Thoracic aorta (tissue), 2 donors: ENCODE data around the gene GTF2IRD1. TPM values are rescaled to one million over a fixed set of nuclear protein-coding genes. Genes with fewer than 3 reads are reported as not detected.
"Not testable (repeated sequence)": the region's sequence is repeated elsewhere in the genome, so short reads cannot be mapped to it uniquely, and the experiment has no call there.

Experiments
- ATAC-seq: fragments of 150-250 bp; one replicate; pipeline ENCODE4 v1.8.0; 2017; ENCODE audit warnings: low read depth; ENCODE audit not compliant: insufficient number of reproducible peaks, low FRiP score
- DNase-seq: peaks from one replicate; pipeline ENCODE4 v3.0.0-alpha.2; 2020; ENCODE audit warnings: low spot score
- H3K27ac ChIP-seq, 2 donors: fragments of 200-600 bp; sonication (generic); 1 replicate in 1 of 2; 2 replicates in 1 of 2; pipeline ENCODE4 v1.5.1; 2016; ENCODE audit warnings: mild to moderate bottlenecking in 2 of 2, moderate library complexity in 2 of 2
- H3K27me3 ChIP-seq: fragments of 200-600 bp; sonication (generic); replicated peaks from 2 replicates; pipeline ENCODE4 v1.6.0; 2016; ENCODE audit warnings: mild to moderate bottlenecking; ENCODE audit not compliant: insufficient read depth
- H3K36me3 ChIP-seq: fragments of 200-600 bp; sonication (generic); one replicate; pipeline ENCODE4 v1.5.1; 2016
- H3K4me1 ChIP-seq, 2 donors: fragments of 200-600 bp; sonication (generic); 1 replicate in 1 of 2; 2 replicates in 1 of 2; pipeline versions ENCODE4 v1.5.1 to v1.6.0; 2016; ENCODE audit warnings: low read depth in 2 of 2, mild to moderate bottlenecking in 1 of 2; ENCODE audit not compliant: control insufficient read depth in 1 of 2
- H3K4me3 ChIP-seq: fragments of 200-600 bp; sonication (generic); 2 replicates; pipeline ENCODE4 v1.5.1; 2016; ENCODE audit warnings: mild to moderate bottlenecking
- H3K9me3 ChIP-seq: fragments of 200-600 bp; sonication (generic); 2 replicates; pipeline ENCODE4 v1.5.1; 2016
- CTCF ChIP-seq: fragments of 200-600 bp; sonication (generic); IDR thresholded peaks from one replicate; pipeline ENCODE4 v1.5.1; 2019; ENCODE audit warnings: antibody characterized with exemption
- total RNA-seq, 2 donors: library from RNA; depleted of rRNA; stranded (reverse); fragments of >200 nt; gene quantifications; one replicate each; pipeline versions ENCODE4 v1.1.0 to v1.2.3, GENCODE V29; 2016

GTF2IRD1 gene
- total RNA-seq, 2 donors from 2014 or later: 7.0 to 14.4 TPM

GRCh38 chr7:74417419-74417971, 36.2 kb upstream of the GTF2IRD1 start:
- H3K27ac ChIP-seq: no peak overlapping the region
- no peaks in the 10 kb centered on the region for H3K9me3 ChIP-seq
- peak; percentile 81 for ATAC-seq
- H3K4me3 ChIP-seq: no peak overlapping the region
- no peak for DNase-seq
- no peaks in the 10 kb centered on the region for H3K4me1 ChIP-seq
- TF ChIP-seq CTCF: peak; percentile 98
- H3K36me3 ChIP-seq: no peaks in the 10 kb centered on the region
- no peaks in the 10 kb centered on the region for H3K27me3 ChIP-seq

GRCh38 chr7:74418076-74418475, 35.6 kb upstream of the GTF2IRD1 start:
- Histone ChIP-seq H3K27ac (no peak overlapping the region), H3K36me3 (no peaks in the 10 kb centered on the region), H3K4me1 (no peaks in the 10 kb centered on the region), H3K4me3 (no peak overlapping the region), H3K9me3 (no peaks in the 10 kb centered on the region), H3K27me3 (no peaks in the 10 kb centered on the region)
- ATAC-seq (no peak), DNase-seq (no peak)
- no peak for TF ChIP-seq CTCF

- Histone ChIP-seq H3K36me3 (no peaks in the 10 kb centered on the region), H3K27ac (no peak overlapping the region), H3K4me3 (no peak overlapping the region), H3K9me3 (no peaks in the 10 kb centered on the region), H3K4me1 (no peaks in the 10 kb centered on the region), H3K27me3 (no peaks in the 10 kb centered on the region)
- DNase-seq: no peak
- ATAC-seq: no peak
- no peak for TF ChIP-seq CTCF
Observed at GRCh38 chr7:74418538-74418937, 35.2 kb upstream of the GTF2IRD1 start.

- H3K4me3 ChIP-seq, DNase-seq, H3K36me3 ChIP-seq, H3K4me1 ChIP-seq, H3K27ac ChIP-seq, H3K27me3 ChIP-seq, H3K9me3 ChIP-seq, ATAC-seq: not testable (repeated sequence)
Observed at GRCh38 chr7:74419232-74419631, 34.5 kb upstream of the GTF2IRD1 start.

GRCh38 chr7:74420006-74420405, 33.7 kb upstream of the GTF2IRD1 start:
- no peaks in the 10 kb centered on the region for H3K9me3 ChIP-seq
- no peaks in the 10 kb centered on the region for H3K36me3 ChIP-seq
- H3K27ac ChIP-seq: no peak overlapping the region
- TF ChIP-seq CTCF: no peak
- H3K27me3 ChIP-seq: no peaks in the 10 kb centered on the region
- H3K4me1 ChIP-seq: no peaks in the 10 kb centered on the region
- no peak for DNase-seq
- H3K4me3 ChIP-seq: no peak overlapping the region
- no peak for ATAC-seq

- ATAC-seq: no peak
- Histone ChIP-seq H3K36me3 (no peaks in the 10 kb centered on the region), H3K4me3 (no peak overlapping the region), H3K9me3 (no peaks in the 10 kb centered on the region), H3K27ac (no peak overlapping the region), H3K27me3 (no peaks in the 10 kb centered on the region), H3K4me1 (no peaks in the 10 kb centered on the region)
- TF ChIP-seq CTCF: no peak
- DNase-seq: no peak
Observed at GRCh38 chr7:74424291-74424880, 29.3 kb upstream of the GTF2IRD1 start.
